ENCODE measurements around the gene FIGLA.
"Not testable (repeated sequence)": the region's sequence is repeated elsewhere in the genome, so short reads cannot be mapped to it uniquely, and the experiment has no call there.

FIGLA gene

DNA sequence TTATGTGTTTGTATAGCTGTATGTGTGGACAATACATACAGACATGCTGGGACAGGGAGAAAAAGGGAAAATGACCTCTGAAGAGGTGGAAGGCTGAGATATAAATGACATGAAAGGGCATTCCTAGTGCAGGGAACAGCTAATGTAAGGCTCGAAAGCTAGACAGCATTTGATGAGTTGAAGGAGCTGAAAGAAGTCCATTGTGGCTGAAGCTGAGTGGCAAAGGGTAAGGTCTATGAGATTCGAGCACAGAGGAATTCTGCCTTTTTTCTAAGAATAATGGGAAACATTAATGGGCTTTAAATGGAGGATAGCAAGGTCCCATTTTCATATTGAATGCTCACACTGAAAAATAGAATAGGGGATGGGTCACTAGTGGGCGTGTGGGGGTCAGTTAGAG lies 46.0 kb downstream of the FIGLA start:
- FAIRE-seq (no peak), DNase-seq (ENCODE audit: insufficient read length, low spot score) (no peak)
- TF ChIP-seq POU2F2 (IDR thresholded peaks at IDR 0.05; ENCODE audit: low read depth, low read length) (no peak), PAX5 (IDR thresholded peaks at IDR 0.05; ENCODE audit: insufficient read depth, low read length, severe bottlenecking) (no peak), POLR2A (IDR thresholded peaks at IDR 0.05; ENCODE audit: low read depth, low read length) (no peak), SPI1 (IDR thresholded peaks at IDR 0.05; ENCODE audit: low read depth, low read length) (no peak), TAF1 (IDR thresholded peaks at IDR 0.05; ENCODE audit: low read depth, low read length) (no peak), POLR2AphosphoS5 (IDR thresholded peaks at IDR 0.05; ENCODE audit: low read depth, low read length) (no peak)

DNA sequence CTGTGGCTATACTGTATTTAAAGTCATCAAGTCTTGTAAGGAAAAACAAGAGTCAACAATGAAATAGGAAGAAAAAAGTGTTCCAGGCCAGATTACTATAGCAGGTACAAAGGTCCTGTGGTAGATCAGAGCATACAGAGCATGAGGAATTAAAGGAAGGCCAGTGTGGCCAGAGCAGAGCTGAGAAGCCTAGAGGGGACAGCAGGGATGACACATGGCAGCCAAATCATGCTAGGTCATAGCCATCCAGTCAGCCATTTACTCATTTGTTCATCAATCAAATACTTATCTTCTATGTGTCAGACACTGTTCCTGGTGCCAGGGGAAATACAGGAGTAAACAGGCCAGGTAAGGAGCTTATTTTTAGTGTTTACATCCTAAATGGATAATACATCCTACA lies 46.8 kb downstream of the FIGLA start:
- DNase-seq (ENCODE audit: insufficient read length, low spot score): no peak
- FAIRE-seq: no peak
- TF ChIP-seq POLR2A (IDR thresholded peaks at IDR 0.05; ENCODE audit: low read depth, low read length): no peak
- TF ChIP-seq POLR2AphosphoS5 (IDR thresholded peaks at IDR 0.05; ENCODE audit: low read depth, low read length): no peak
- no peak for TF ChIP-seq PAX5 (IDR thresholded peaks at IDR 0.05; ENCODE audit: insufficient read depth, low read length, severe bottlenecking)
- TF ChIP-seq SPI1 (IDR thresholded peaks at IDR 0.05; ENCODE audit: low read depth, low read length): no peak
- TF ChIP-seq TAF1 (IDR thresholded peaks at IDR 0.05; ENCODE audit: low read depth, low read length): no peak
- no peak for TF ChIP-seq POU2F2 (IDR thresholded peaks at IDR 0.05; ENCODE audit: low read depth, low read length)

DNA sequence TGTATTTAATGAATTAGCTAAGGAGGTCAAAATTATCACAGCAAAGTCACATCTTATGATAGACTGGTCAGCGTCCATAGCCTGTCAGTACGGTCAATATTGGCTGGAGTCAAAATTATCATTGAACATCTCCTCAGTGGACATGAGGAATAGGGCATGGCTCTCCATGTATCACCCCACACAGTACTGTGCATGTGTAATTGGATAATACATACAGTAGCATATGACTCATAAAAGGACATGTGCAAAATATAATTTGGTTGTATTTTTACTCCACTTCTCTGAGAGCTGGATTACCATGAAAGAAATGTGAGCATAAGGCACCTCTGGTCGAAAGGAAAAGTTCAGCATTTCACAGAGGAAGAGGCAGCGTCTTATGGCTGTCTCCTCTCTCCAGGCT lies 47.4 kb downstream of the FIGLA start:
- TF ChIP-seq POLR2A (IDR thresholded peaks at IDR 0.05; ENCODE audit: low read depth, low read length) (no peak), SPI1 (IDR thresholded peaks at IDR 0.05; ENCODE audit: low read depth, low read length) (no peak), PAX5 (IDR thresholded peaks at IDR 0.05; ENCODE audit: insufficient read depth, low read length, severe bottlenecking) (no peak), TAF1 (IDR thresholded peaks at IDR 0.05; ENCODE audit: low read depth, low read length) (no peak), POLR2AphosphoS5 (IDR thresholded peaks at IDR 0.05; ENCODE audit: low read depth, low read length) (no peak), POU2F2 (IDR thresholded peaks at IDR 0.05; ENCODE audit: low read depth, low read length) (no peak)
- DNase-seq (ENCODE audit: insufficient read length, low spot score) (no peak), FAIRE-seq (no peak)

DNA sequence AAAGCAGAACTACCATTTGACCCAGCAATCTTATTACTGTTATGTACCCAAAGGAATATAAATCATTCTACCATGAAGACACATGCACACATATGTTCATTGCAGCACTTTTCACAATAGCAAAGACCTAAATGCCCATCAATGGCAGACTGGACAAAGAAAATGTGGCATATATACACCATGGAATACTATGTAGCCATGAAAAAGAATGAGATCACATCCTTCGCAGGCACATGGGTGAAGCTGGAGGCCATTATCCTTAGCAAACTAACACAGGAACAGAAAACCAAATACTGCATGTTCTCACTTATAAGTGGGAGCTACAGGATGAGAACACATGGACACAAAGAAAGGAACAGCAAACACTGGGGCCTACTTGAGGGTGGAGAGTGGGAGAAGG lies 51.0 kb downstream of the FIGLA start:
- not testable (repeated sequence) for FAIRE-seq; DNase-seq (ENCODE audit: insufficient read length, low spot score)

DNA sequence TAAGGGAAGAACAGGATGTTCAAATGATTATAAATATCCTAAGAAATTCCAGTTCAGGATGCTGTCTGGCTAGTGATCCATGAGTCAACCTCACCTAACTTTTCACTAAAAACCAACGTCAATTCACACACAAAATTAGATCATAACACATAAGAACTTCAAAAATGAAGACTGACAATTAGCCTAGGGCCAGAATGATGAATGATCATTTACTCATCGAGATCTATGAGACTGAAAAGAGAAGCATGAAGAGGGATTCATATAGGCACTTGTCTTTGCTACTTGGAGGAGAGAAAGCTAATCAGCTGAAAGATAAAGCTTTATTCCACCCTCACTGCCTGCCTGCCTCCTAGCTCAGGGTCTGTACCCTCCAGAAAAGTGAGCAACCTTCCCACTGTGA lies 52.3 kb downstream of the FIGLA start:
- TF ChIP-seq PAX5 (IDR thresholded peaks at IDR 0.05; ENCODE audit: insufficient read depth, low read length, severe bottlenecking) (no peak), SPI1 (IDR thresholded peaks at IDR 0.05; ENCODE audit: low read depth, low read length) (no peak), POLR2A (IDR thresholded peaks at IDR 0.05; ENCODE audit: low read depth, low read length) (no peak), POU2F2 (IDR thresholded peaks at IDR 0.05; ENCODE audit: low read depth, low read length) (no peak), POLR2AphosphoS5 (IDR thresholded peaks at IDR 0.05; ENCODE audit: low read depth, low read length) (no peak), TAF1 (IDR thresholded peaks at IDR 0.05; ENCODE audit: low read depth, low read length) (no peak)
- DNase-seq (ENCODE audit: insufficient read length, low spot score) (no peak), FAIRE-seq (no peak)

DNA sequence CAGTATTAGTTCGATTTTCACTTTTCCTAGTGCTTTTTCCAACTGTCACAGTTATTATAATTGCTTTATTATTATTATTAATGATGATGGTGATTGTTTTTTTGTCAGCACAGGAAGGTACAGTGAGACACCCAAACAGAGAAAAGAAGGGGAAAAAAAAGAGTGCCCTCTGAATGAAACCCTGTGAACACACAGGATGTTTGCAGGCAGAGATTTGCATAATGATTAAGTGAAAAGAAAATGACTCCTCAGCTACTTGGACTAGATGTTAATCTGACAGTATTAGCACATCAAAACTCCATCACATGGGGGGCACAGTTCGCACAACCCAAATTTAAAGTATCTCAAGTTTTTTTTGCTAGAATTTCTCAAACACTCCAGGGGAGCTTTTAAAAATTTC lies 55.4 kb downstream of the FIGLA start:
- no peak for FAIRE-seq
- TF ChIP-seq POLR2A (IDR thresholded peaks at IDR 0.05; ENCODE audit: low read depth, low read length): no peak
- TF ChIP-seq POLR2AphosphoS5 (IDR thresholded peaks at IDR 0.05; ENCODE audit: low read depth, low read length): no peak
- TF ChIP-seq POU2F2 (IDR thresholded peaks at IDR 0.05; ENCODE audit: low read depth, low read length): no peak
- no peak for TF ChIP-seq TAF1 (IDR thresholded peaks at IDR 0.05; ENCODE audit: low read depth, low read length)
- TF ChIP-seq PAX5 (IDR thresholded peaks at IDR 0.05; ENCODE audit: insufficient read depth, low read length, severe bottlenecking): no peak
- TF ChIP-seq SPI1 (IDR thresholded peaks at IDR 0.05; ENCODE audit: low read depth, low read length): no peak
- DNase-seq (ENCODE audit: insufficient read length, low spot score): no peak

DNA sequence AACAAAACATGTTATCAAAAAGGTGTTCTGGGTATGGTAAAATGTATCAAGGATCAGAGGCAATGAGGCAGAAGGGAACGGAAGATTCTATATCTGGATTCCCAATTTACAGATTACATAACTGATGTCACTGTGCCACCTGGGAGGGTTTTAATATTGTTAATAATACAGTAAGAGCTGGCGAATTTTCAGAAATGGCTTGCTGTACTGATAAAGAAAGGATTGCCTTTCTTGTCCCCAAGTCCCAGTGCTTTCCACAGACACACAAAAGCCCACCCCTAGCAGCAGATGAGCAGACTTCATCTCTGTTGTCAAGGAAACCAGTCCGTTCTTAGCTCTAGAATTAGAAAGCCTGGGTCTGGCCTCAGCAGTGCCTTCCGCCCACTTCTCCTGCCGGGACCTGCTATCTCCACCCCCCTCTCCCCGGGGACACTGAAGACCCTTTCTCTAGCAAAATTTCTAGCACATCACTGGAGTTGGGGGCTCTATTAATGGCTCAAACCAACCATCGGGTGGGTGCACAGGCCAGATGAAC lies 56.7 kb downstream of the FIGLA start:
- DNase-seq (ENCODE audit: insufficient read length, low spot score) (no peak), FAIRE-seq (no peak)
- TF ChIP-seq SPI1 (IDR thresholded peaks at IDR 0.05; ENCODE audit: low read depth, low read length): no peak

DNA sequence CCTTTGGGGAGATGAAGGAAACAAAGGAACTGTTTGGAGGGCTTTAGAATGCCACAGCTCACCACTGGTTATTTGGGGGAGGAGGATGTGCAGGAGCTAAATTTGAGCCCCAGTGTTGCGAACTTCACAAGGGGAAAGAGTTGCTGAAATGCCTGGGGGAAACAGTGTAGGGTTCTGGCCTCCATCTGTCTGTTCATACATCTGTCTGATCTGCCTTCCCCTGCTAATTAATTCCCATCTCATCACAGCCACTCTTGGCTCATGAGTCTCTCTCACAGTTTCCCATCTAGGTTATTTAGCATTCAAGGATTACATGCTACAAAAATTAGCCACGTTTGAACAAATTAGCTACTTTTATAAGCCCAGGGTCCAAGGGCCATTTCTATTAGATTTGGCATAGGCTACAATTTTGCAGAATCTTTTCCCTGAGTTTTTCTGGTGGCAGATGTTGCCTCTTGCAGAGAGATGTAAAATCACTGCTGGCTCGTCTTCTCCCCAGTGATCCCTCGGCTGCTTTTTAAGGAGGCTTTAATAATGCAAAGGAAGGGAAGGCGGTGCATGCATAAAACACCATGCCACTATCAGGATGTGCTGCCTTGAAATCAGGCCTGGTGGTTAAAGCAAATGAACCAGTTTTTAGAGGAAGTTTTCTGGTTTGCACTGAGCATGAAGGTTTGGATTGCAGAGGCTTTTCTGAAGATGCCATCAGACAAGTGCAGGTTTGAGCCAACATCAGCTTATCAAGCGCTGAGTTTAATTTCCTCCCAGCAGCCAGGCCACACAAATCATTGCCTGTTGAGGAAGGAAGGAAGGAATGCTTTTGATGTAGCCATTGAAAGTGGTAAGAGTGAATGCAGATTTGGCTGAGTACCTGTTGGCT lies 57.4 kb downstream of the FIGLA start:
- no peak for FAIRE-seq
- DNase-seq (ENCODE audit: insufficient read length, low spot score): no peak
- no peak for TF ChIP-seq POU2F2 (IDR thresholded peaks at IDR 0.05; ENCODE audit: low read depth, low read length)
- TF ChIP-seq SPI1 (IDR thresholded peaks at IDR 0.05; ENCODE audit: low read depth, low read length): no peak
- TF ChIP-seq TAF1 (IDR thresholded peaks at IDR 0.05; ENCODE audit: low read depth, low read length): no peak
- no peak for TF ChIP-seq PAX5 (IDR thresholded peaks at IDR 0.05; ENCODE audit: insufficient read depth, low read length, severe bottlenecking)
- no peak for TF ChIP-seq POLR2A (IDR thresholded peaks at IDR 0.05; ENCODE audit: low read depth, low read length)
- no peak for TF ChIP-seq POLR2AphosphoS5 (IDR thresholded peaks at IDR 0.05; ENCODE audit: low read depth, low read length)

DNA sequence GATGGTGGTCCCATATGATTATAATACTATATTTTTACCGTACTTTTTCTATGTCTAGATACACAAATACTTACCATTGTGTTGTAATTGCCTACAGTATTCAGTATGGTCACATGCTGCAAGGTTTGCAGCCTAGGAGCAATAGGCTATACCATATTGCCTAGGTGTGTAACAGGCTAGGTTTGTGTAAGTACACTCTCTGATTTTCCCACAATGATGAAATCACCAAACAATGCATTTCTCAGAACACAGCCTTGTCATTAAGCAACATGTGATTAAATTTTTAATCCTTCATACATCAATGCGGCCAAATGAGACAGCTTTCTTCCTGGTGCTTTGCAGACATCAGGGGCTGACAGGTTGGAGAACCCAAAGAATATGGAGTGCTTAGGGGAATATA lies 59.7 kb downstream of the FIGLA start:
- no peak for DNase-seq (ENCODE audit: insufficient read length, low spot score)
- FAIRE-seq: no peak
- TF ChIP-seq POU2F2 (IDR thresholded peaks at IDR 0.05; ENCODE audit: low read depth, low read length) (no peak), POLR2A (IDR thresholded peaks at IDR 0.05; ENCODE audit: low read depth, low read length) (no peak)

DNA sequence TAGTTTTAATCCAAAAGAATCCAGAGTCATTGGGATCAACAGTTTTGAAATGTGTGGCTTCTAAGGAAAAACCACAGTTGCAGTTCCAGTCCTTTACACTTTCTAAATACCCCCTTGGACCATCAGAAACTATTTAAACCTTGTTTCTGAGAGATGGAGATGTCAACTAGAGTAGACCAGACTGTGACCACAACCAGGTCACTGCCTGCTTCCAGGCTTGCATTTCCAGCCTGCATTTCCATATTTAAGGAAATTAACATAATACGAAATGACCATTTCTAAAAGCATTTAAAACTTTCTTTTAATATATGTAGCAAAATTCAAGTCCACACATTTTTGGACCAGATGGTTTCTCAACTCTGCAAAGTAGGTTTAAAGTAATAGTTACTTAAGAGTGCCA lies 60.8 kb downstream of the FIGLA start:
- no peak for TF ChIP-seq TAF1 (IDR thresholded peaks at IDR 0.05; ENCODE audit: low read depth, low read length)
- TF ChIP-seq POLR2A (IDR thresholded peaks at IDR 0.05; ENCODE audit: low read depth, low read length): no peak
- no peak for TF ChIP-seq POU2F2 (IDR thresholded peaks at IDR 0.05; ENCODE audit: low read depth, low read length)
- TF ChIP-seq POLR2AphosphoS5 (IDR thresholded peaks at IDR 0.05; ENCODE audit: low read depth, low read length): no peak
- no peak for TF ChIP-seq SPI1 (IDR thresholded peaks at IDR 0.05; ENCODE audit: low read depth, low read length)
- TF ChIP-seq PAX5 (IDR thresholded peaks at IDR 0.05; ENCODE audit: insufficient read depth, low read length, severe bottlenecking): no peak
- DNase-seq (ENCODE audit: insufficient read length, low spot score): no peak
- FAIRE-seq: no peak
